SK-N-SH (cell line): Measurements from ENCODE around the gene APBB2. TPM values are rescaled to one million over a fixed set of nuclear protein-coding genes. Genes with fewer than 3 reads are reported as not detected.

Experiments used
- CTCF ChIA-PET: fragments of 300-600, 350-600 bp; formaldehyde crosslinking; extraction: SDS; loops from one replicate; lab custom pipeline; 2021; lab: Yijun Ruan, JAX
- POLR2A ChIA-PET: fragments of 350-600 bp; sonication (Branson Sonifier 250); formaldehyde crosslinking; extraction: SDS; loops from one replicate; lab custom pipeline; 2020; ENCODE audit warnings: antibody characterized with exemption, inconsistent platforms; lab: Yijun Ruan, JAX
- DNase-seq: peaks from one replicate; pipeline ENCODE4 v3.0.0; 2012
- H2AFZ ChIP-seq: fragments of 200-600 bp; sonication (generic); 2 replicates; pipeline ENCODE4 v1.8.1; 2016; ENCODE audit warnings: antibody characterized with exemption, mild to moderate bottlenecking, low read depth
- H3F3A ChIP-seq: fragments of 200-600 bp; sonication (generic); replicated peaks from 2 replicates; pipeline ENCODE3; 2016; ENCODE audit warnings: antibody characterized with exemption, mild to moderate bottlenecking; ENCODE audit not compliant: insufficient read depth
- H3K27ac ChIP-seq, 2 experiments: fragments of 200-500 bp in 1 of 2; fragments of 200-600 bp in 1 of 2; sonication (Bioruptor generic) in 1 of 2; sonication (generic), shearing (Covaris generic) in 1 of 2; 2 replicates each; pipeline versions ENCODE4 v1.5.1 to v1.6.1; 2014 to 2016; ENCODE audit warnings: low read depth in 2 of 2, inconsistent platforms in 1 of 2, low read length in 1 of 2, mild to moderate bottlenecking in 1 of 2, mixed read lengths in 1 of 2
- H3K27me3 ChIP-seq: fragments of 200-600 bp; sonication (generic), shearing (Covaris generic); 2 replicates; pipeline ENCODE4 v1.6.1; 2016; ENCODE audit warnings: mixed run types; ENCODE audit not compliant: insufficient read depth
- H3K36me3 ChIP-seq, 2 experiments: fragments of 200-500 bp in 1 of 2; fragments of 200-600 bp in 1 of 2; sonication (Bioruptor generic) in 1 of 2; sonication (generic) in 1 of 2; replicated peaks in 1 of 2; 2 replicates each; pipeline versions ENCODE3 to v1.5.1; 2014 to 2016; ENCODE audit warnings: low read length in 1 of 2, mild to moderate bottlenecking in 1 of 2; ENCODE audit not compliant: insufficient read depth in 2 of 2, control insufficient read depth in 1 of 2
- H3K4me1 ChIP-seq, 2 experiments: fragments of 200-500 bp in 1 of 2; fragments of 200-600 bp in 1 of 2; sonication (Bioruptor generic) in 1 of 2; sonication (generic), shearing (Covaris generic) in 1 of 2; 2 replicates each; pipeline versions ENCODE4 v1.5.1 to v1.6.1; 2014 to 2016; ENCODE audit warnings: low read depth in 1 of 2, low read length in 1 of 2, mixed run types in 1 of 2; ENCODE audit not compliant: insufficient read depth in 2 of 2, control insufficient read depth in 1 of 2
- H3K4me2 ChIP-seq: fragments of 200-600 bp; sonication (generic), shearing (Covaris generic); 2 replicates; pipeline ENCODE4 v1.6.1; 2017; ENCODE audit warnings: mixed run types
- H3K4me3 ChIP-seq, 2 experiments: fragments of 200-500 bp in 1 of 2; fragments of 200-600 bp in 1 of 2; sonication (Bioruptor generic) in 1 of 2; sonication (generic), shearing (Covaris generic) in 1 of 2; 2 replicates each; pipeline versions ENCODE4 v1.5.1 to v1.8.1; 2014 to 2016; ENCODE audit warnings: low read depth in 2 of 2, inconsistent platforms in 1 of 2, low read length in 1 of 2, mild to moderate bottlenecking in 1 of 2, mixed read lengths in 1 of 2, moderate library complexity in 1 of 2
- H3K79me2 ChIP-seq: fragments of 200-600 bp; sonication (generic); 2 replicates; pipeline ENCODE4 v1.8.1; 2017; ENCODE audit warnings: mild to moderate bottlenecking; ENCODE audit not compliant: insufficient read depth
- H3K9ac ChIP-seq: fragments of 200-600 bp; sonication (generic); 2 replicates; pipeline ENCODE4 v1.6.1; 2017; ENCODE audit warnings: mixed run types
- H3K9me2 ChIP-seq: fragments of 200-600 bp; sonication (generic); 2 replicates; pipeline ENCODE4 v1.6.1; 2017; ENCODE audit warnings: mixed run types
- H3K9me3 ChIP-seq: fragments of 200-600 bp; sonication (generic); 2 replicates; pipeline ENCODE4 v1.6.1; 2017; ENCODE audit warnings: mixed run types, mild to moderate bottlenecking, moderate library complexity
- H4K20me1 ChIP-seq: fragments of 200-600 bp; sonication (generic); 2 replicates; pipeline ENCODE4 v1.6.1; 2017; ENCODE audit warnings: mild to moderate bottlenecking, mixed run types; ENCODE audit not compliant: insufficient read depth
- ELF1 ChIP-seq: IDR thresholded peaks from 2 replicates; pipeline ENCODE4 v1.4.0; 2012
- GABPA ChIP-seq: IDR thresholded peaks from 2 replicates; pipeline ENCODE4 v1.4.0; 2012; ENCODE audit warnings: low read depth, mild to moderate bottlenecking
- GATA2 ChIP-seq: sonication (generic); formaldehyde crosslinking; IDR thresholded peaks from 2 replicates; pipeline ENCODE4 v1.5.0; 2020; ENCODE audit warnings: mild to moderate bottlenecking, missing genetic modification reagents
- MAX ChIP-seq: IDR thresholded peaks from 2 replicates; pipeline ENCODE4 v1.4.0; 2012; ENCODE audit warnings: low read depth
- MEF2A ChIP-seq: IDR thresholded peaks from 2 replicates; pipeline ENCODE4 v1.4.0; 2012; ENCODE audit warnings: low read depth, borderline replicate concordance
- MXI1 ChIP-seq: IDR thresholded peaks from 2 replicates; pipeline ENCODE4 v1.6.1; 2012; ENCODE audit warnings: mild to moderate bottlenecking, low read depth, low read length, improper control_type of control experiment
- NFIC ChIP-seq: IDR thresholded peaks from 2 replicates; pipeline ENCODE4 v1.4.0; 2012; ENCODE audit warnings: borderline replicate concordance
- NRF1 ChIP-seq: IDR thresholded peaks from 2 replicates; pipeline ENCODE4 v1.6.1; 2012; ENCODE audit warnings: low read depth, mild to moderate bottlenecking, low read length
- POLR2AphosphoS5 ChIP-seq: IDR thresholded peaks from 2 replicates; pipeline ENCODE4 v1.6.1; 2012; ENCODE audit warnings: low read depth, low read length
- RAD21 ChIP-seq: IDR thresholded peaks from 2 replicates; pipeline ENCODE4 v1.6.1; 2012; ENCODE audit warnings: mild to moderate bottlenecking, low read length
- RCOR1 ChIP-seq: fragments of 150-350 bp; IDR thresholded peaks from 2 replicates; pipeline ENCODE4 v1.6.1; 2017; ENCODE audit warnings: antibody characterized with exemption, low read length
- RFX5 ChIP-seq: IDR thresholded peaks from 2 replicates; pipeline ENCODE4 v1.6.1; 2012; ENCODE audit warnings: mild to moderate bottlenecking, improper control_type of control experiment, low read length
- TAF1 ChIP-seq: IDR thresholded peaks from 2 replicates; pipeline ENCODE4 v1.6.1; 2012; ENCODE audit warnings: low read depth, mild to moderate bottlenecking, low read length, moderate library complexity, borderline replicate concordance
- TCF12 ChIP-seq: IDR thresholded peaks from 2 replicates; pipeline ENCODE4 v1.4.0; 2012
- USF1 ChIP-seq: IDR thresholded peaks from 2 replicates; pipeline ENCODE4 v1.4.0; 2012; ENCODE audit warnings: low read depth, borderline replicate concordance
- YY1 ChIP-seq: IDR thresholded peaks from 2 replicates; pipeline ENCODE4 v1.4.0; 2012; ENCODE audit warnings: low read depth, mild to moderate bottlenecking
- ZBTB33 ChIP-seq: IDR thresholded peaks from 2 replicates; pipeline ENCODE4 v1.4.0; 2012; ENCODE audit warnings: low read depth, borderline replicate concordance
- WGBS: methylation state at CpG from one replicate; pipeline ENCODE4 v1.1.6; 2017; ENCODE audit warnings: low lambda C conversion rate; 5-methylcytosine and 5-hydroxymethylcytosine counted together
- polyA plus RNA-seq, 3 experiments: library from polyadenylated mRNA; depleted of rRNA; stranded (reverse); fragments of >200 nt; gene quantifications; 2 replicates each; pipeline ENCODE4 v1.2.3, GENCODE V29; 2012
- TF ChIP-seq, protein P1 (sequence below): fragments of 200-600 bp; sonication (generic); IDR thresholded peaks from 2 replicates; pipeline ENCODE4 v1.6.1; 2017; ENCODE audit warnings: antibody characterized with exemption, mild to moderate bottlenecking, moderate library complexity
- TF ChIP-seq, protein P2 (sequence below): IDR thresholded peaks from 2 replicates; pipeline ENCODE4 v1.6.1; 2012; ENCODE audit warnings: mild to moderate bottlenecking, low read depth, low read length, moderate library complexity

APBB2 gene
- polyA plus RNA-seq, 1 of the 3 experiments (the other 2 are of a cell fraction), result 49.8 TPM

DNA sequence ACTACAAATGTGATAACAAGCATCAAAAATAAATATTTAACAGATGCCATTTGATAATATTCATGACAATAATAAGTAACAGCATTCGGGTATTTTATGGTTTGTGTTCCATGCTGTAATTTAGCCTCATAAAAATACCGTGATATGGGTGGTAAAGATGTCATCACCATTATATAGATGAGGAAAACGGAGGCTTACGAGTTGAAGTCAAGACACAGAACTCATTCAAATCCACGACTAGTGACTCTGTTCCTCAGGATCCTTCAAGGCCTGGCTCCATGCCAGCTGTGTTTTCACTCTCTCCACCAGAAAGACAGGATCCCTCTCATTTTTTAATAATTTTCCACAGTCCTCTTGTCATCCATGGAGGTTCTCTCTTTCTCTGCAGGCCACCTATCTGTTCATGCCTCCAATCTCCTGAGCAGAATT, 94.5 kb downstream of the APBB2 start:
- Histone ChIP-seq H3K27me3 (no peaks in the 10 kb centered on the region), H3K9me3 (0 out of 2 replicates have a peak, but pooled peaks cover 5% of the 10 kb centered on the region), H4K20me1 (no peaks in the 10 kb centered on the region; the same call in 1 of the 2 replicates), H3K9me2 (no peaks in the 10 kb centered on the region), H3K4me3 (no peak overlapping the region), H3K4me1 (no peaks in the 10 kb centered on the region; a peak in 1 of 4 replicates), H3K36me3 (peaks cover 0 to 35% of the 10 kb centered on the region in 2 experiments), H2AFZ (no peak overlapping the region), H3K9ac (no peak overlapping the region), H3K79me2 (peaks cover 94% of the 10 kb centered on the region), H3K4me2 (no peak overlapping the region), H3F3A (peaks cover 8% of the 10 kb centered on the region), H3K27ac (no peak overlapping the region)
- ChIA-PET CTCF (interaction anchor here (1.3 kb wide), 1 partner anchor 15 kb away, joined by 4 read pairs; no protein-coding TSS in a partner anchor), POLR2A (no interaction called here)
- TF ChIP-seq RCOR1 (no peak), NFIC (0 out of 2 replicates have a peak, but pooled peaks have one; percentile 17)
- 94% methylated on average over 5 of the region's 5 CpGs for WGBS
- no peak for DNase-seq

DNA sequence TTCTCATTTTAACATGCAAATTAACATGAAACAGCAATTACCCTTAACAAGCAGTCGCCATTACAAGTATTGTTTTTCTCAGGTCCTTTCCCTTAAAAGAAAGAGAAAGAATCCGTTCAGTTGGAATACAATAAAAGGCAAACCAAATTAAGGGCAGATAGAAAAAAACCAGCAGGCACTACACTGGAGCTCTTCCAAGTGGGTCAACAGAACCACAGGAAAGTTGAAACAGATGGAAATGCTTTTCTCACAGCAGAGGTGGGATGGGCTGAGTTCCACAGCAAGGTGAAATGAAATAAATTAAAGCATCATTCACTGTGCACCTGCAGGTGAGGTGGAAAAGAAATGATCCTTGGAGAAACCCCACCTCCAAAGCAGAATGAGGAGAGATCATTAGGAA, 102.6 kb downstream of the APBB2 start:
- Histone ChIP-seq H4K20me1 (peaks cover 15% of the 10 kb centered on the region; the same call in 1 of the 2 replicates), H3K4me1 (no peaks in the 10 kb centered on the region), H3K9me3 (0 out of 2 replicates have a peak, but pooled peaks cover 5% of the 10 kb centered on the region), H3K9me2 (no peaks in the 10 kb centered on the region), H3K79me2 (peaks cover 96% of the 10 kb centered on the region), H3F3A (no peaks in the 10 kb centered on the region)
- ChIA-PET CTCF (no interaction called here), POLR2A (no interaction called here)
- WGBS, result 82% methylated on average over 2 of the region's 2 CpGs
- TF ChIP-seq, protein P1, sequence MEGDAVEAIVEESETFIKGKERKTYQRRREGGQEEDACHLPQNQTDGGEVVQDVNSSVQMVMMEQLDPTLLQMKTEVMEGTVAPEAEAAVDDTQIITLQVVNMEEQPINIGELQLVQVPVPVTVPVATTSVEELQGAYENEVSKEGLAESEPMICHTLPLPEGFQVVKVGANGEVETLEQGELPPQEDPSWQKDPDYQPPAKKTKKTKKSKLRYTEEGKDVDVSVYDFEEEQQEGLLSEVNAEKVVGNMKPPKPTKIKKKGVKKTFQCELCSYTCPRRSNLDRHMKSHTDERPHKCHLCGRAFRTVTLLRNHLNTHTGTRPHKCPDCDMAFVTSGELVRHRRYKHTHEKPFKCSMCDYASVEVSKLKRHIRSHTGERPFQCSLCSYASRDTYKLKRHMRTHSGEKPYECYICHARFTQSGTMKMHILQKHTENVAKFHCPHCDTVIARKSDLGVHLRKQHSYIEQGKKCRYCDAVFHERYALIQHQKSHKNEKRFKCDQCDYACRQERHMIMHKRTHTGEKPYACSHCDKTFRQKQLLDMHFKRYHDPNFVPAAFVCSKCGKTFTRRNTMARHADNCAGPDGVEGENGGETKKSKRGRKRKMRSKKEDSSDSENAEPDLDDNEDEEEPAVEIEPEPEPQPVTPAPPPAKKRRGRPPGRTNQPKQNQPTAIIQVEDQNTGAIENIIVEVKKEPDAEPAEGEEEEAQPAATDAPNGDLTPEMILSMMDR, result no peak
- TF ChIP-seq MEF2A (no peak), ELF1 (no peak), TAF1 (no peak), USF1 (no peak), MAX (no peak), GATA2 (no peak), NRF1 (no peak), YY1 (no peak), GABPA (no peak), RFX5 (no peak), ZBTB33 (no peak), TCF12 (no peak), RAD21 (no peak), MXI1 (no peak), POLR2AphosphoS5 (no peak)
- TF ChIP-seq, protein P2, sequence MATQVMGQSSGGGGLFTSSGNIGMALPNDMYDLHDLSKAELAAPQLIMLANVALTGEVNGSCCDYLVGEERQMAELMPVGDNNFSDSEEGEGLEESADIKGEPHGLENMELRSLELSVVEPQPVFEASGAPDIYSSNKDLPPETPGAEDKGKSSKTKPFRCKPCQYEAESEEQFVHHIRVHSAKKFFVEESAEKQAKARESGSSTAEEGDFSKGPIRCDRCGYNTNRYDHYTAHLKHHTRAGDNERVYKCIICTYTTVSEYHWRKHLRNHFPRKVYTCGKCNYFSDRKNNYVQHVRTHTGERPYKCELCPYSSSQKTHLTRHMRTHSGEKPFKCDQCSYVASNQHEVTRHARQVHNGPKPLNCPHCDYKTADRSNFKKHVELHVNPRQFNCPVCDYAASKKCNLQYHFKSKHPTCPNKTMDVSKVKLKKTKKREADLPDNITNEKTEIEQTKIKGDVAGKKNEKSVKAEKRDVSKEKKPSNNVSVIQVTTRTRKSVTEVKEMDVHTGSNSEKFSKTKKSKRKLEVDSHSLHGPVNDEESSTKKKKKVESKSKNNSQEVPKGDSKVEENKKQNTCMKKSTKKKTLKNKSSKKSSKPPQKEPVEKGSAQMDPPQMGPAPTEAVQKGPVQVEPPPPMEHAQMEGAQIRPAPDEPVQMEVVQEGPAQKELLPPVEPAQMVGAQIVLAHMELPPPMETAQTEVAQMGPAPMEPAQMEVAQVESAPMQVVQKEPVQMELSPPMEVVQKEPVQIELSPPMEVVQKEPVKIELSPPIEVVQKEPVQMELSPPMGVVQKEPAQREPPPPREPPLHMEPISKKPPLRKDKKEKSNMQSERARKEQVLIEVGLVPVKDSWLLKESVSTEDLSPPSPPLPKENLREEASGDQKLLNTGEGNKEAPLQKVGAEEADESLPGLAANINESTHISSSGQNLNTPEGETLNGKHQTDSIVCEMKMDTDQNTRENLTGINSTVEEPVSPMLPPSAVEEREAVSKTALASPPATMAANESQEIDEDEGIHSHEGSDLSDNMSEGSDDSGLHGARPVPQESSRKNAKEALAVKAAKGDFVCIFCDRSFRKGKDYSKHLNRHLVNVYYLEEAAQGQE, result no peak
- TF ChIP-seq, all 33 proteins: peak for 0
- Histone ChIP-seq H3K36me3 (peaks cover 0 to 22% of the 10 kb centered on the region in 2 experiments), H3K27ac (no peak overlapping the region), H3K4me3 (no peak overlapping the region), H3K4me2 (no peak overlapping the region), H3K27me3 (no peaks in the 10 kb centered on the region), H3K9ac (no peak overlapping the region), H2AFZ (no peak overlapping the region)
- DNase-seq, result no peak
